HG03460 (cell line): ENCODE measurements around the gene PRELID2.
"Not testable (repeated sequence)": the region's sequence is repeated elsewhere in the genome, so short reads cannot be mapped to it uniquely, and the experiment has no call there.

ENCODE experiments used
- ATAC-seq: cut with Tn5 transposase; IDR thresholded peaks from one replicate; pipeline ENCODE4 v1.9.1; 2021; ENCODE audit not compliant: unreplicated experiment

PRELID2 gene

GRCh38 chr5:145840458-145841132 lies 5.5 kb upstream of the PRELID2 start:
- ATAC-seq, result no peak

GRCh38 chr5:145838276-145838675 lies 3.1 kb upstream of the PRELID2 start:
- ATAC-seq, result no peak

GRCh38 chr5:145836241-145836640 lies 1.1 kb upstream of the PRELID2 start:
- not testable (repeated sequence) for ATAC-seq

GRCh38 chr5:145835848-145836239 lies 702 bp upstream of the PRELID2 start:
- peak; percentile 15 for ATAC-seq

GRCh38 chr5:145834554-145834916 lies 607 bp downstream of the PRELID2 start:
- ATAC-seq, result peak; percentile 2

- ATAC-seq, result no peak
Observed at GRCh38 chr5:145833631-145834200, 1.4 kb downstream of the PRELID2 start.

- no peak for ATAC-seq
Observed at GRCh38 chr5:145830594-145830993, 4.5 kb downstream of the PRELID2 start.

GRCh38 chr5:145829708-145830361 lies 5.3 kb downstream of the PRELID2 start:
- ATAC-seq, result no peak

GRCh38 chr5:145826895-145827674 lies 8.1 kb downstream of the PRELID2 start:
- no peak for ATAC-seq

GRCh38 chr5:145825751-145826180 lies 9.4 kb downstream of the PRELID2 start:
- ATAC-seq, result no peak

GRCh38 chr5:145824040-145824439 lies 11.1 kb downstream of the PRELID2 start:
- ATAC-seq, result no peak

GRCh38 chr5:145818604-145819003 lies 16.5 kb downstream of the PRELID2 start:
- ATAC-seq, result no peak

- ATAC-seq, result no peak
Observed at GRCh38 chr5:145812877-145813276, 22.3 kb downstream of the PRELID2 start.

GRCh38 chr5:145811834-145812625 lies 23.1 kb downstream of the PRELID2 start:
- ATAC-seq, result no peak

- no peak for ATAC-seq
Observed at GRCh38 chr5:145806923-145807322, 28.2 kb downstream of the PRELID2 start.

- no peak for ATAC-seq
Observed at GRCh38 chr5:145805819-145806218, 29.3 kb downstream of the PRELID2 start.

GRCh38 chr5:145804701-145805100 lies 30.4 kb downstream of the PRELID2 start:
- no peak for ATAC-seq

GRCh38 chr5:145803112-145804004 lies 31.8 kb downstream of the PRELID2 start:
- no peak for ATAC-seq

- no peak for ATAC-seq
Observed at GRCh38 chr5:145801195-145801594, 33.9 kb downstream of the PRELID2 start.

- ATAC-seq, result no peak
Observed at GRCh38 chr5:145800181-145800580, 35.0 kb downstream of the PRELID2 start.
